Neutrophil (primary cell): ENCODE measurements around the gene MCTP1.

Experiments used
- H3K27ac ChIP-seq: fragments of 200-600 bp; sonication (generic); 2 replicates; pipeline ENCODE4 v1.5.1; 2016; ENCODE audit warnings: mild to moderate bottlenecking, moderate library complexity
- H3K27me3 ChIP-seq: fragments of 200-600 bp; sonication (generic); 2 replicates; pipeline ENCODE4 v1.6.0; 2016; ENCODE audit warnings: mild to moderate bottlenecking
- H3K36me3 ChIP-seq: fragments of 200-600 bp; sonication (generic); 2 replicates; pipeline ENCODE4 v1.5.1; 2017
- H3K4me1 ChIP-seq, 2 experiments: fragments of 200-600 bp in 1 of 2; sonication (generic) in 1 of 2; 1 replicate in 1 of 2; 2 replicates in 1 of 2; pipeline versions ENCODE4 v1.5.1 to v1.6.1; 2013 to 2016; ENCODE audit warnings: low read depth in 1 of 2, low read length in 1 of 2, mild to moderate bottlenecking in 1 of 2, moderate library complexity in 1 of 2; ENCODE audit not compliant: control insufficient read depth in 1 of 2, insufficient read depth in 1 of 2
- H3K4me3 ChIP-seq, 2 experiments: fragments of 200-600 bp in 1 of 2; sonication (generic) in 1 of 2; 1 replicate in 1 of 2; 2 replicates in 1 of 2; pipeline ENCODE4 v1.5.1; 2013 to 2016; ENCODE audit warnings: low read depth in 1 of 2, low read length in 1 of 2, mild to moderate bottlenecking in 1 of 2, moderate library complexity in 1 of 2
- H3K9me3 ChIP-seq: fragments of 200-600 bp; sonication (generic); 2 replicates; pipeline ENCODE4 v1.5.1; 2016
- CTCF ChIP-seq: fragments of 200-600 bp; sonication (generic); IDR thresholded peaks from 2 replicates; pipeline ENCODE4 v1.5.1; 2016; ENCODE audit warnings: antibody characterized with exemption

MCTP1 gene

DNA sequence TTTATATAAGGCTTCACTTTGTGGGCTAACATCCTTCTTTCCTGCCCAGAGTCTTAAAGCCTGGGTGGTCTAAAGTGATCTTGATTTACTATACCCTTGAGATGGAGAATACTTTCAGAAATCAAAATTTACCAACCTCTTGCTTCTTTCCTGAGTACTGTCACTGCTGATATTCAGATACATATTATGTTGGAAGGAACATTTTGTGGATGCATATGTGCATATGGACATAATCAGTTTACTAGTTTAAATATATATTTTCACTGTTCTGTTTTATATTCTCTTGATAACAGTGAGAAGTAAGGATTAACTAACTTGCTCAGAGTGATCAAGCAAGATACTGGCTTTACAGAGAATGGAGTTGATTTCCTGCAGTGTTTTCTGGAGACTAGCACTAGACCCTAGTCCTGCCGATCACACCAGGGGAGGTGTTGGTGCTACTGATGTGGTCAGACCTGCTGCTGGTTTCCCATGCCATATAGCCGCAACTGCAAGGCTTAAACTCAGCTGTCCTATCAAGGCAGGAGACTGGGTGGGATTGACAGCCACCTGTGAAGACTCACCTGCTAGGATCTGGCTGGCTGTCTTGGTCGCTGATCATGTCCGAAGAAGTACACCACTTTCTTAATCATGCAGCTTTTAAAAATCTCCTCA is 608.8 kb downstream of the MCTP1 start:
- peaks cover 15% of the 10 kb centered on the region for H3K36me3 ChIP-seq
- no peaks in the 10 kb centered on the region for H3K9me3 ChIP-seq
- H3K27ac ChIP-seq: no peak overlapping the region
- no peak for TF ChIP-seq CTCF
- no peaks in the 10 kb centered on the region for H3K4me1 ChIP-seq
- H3K27me3 ChIP-seq: no peaks in the 10 kb centered on the region
- no peak overlapping the region for H3K4me3 ChIP-seq

- no peak overlapping the region for H3K27ac ChIP-seq
- no peaks in the 10 kb centered on the region for H3K4me1 ChIP-seq
- H3K9me3 ChIP-seq: no peaks in the 10 kb centered on the region
- H3K27me3 ChIP-seq: no peaks in the 10 kb centered on the region
- TF ChIP-seq CTCF: no peak
- H3K4me3 ChIP-seq: no peak overlapping the region
- H3K36me3 ChIP-seq: peaks cover 11% of the 10 kb centered on the region
Observed at GRCh38 chr5:94674490-94675382, 610.2 kb downstream of the MCTP1 start.

DNA sequence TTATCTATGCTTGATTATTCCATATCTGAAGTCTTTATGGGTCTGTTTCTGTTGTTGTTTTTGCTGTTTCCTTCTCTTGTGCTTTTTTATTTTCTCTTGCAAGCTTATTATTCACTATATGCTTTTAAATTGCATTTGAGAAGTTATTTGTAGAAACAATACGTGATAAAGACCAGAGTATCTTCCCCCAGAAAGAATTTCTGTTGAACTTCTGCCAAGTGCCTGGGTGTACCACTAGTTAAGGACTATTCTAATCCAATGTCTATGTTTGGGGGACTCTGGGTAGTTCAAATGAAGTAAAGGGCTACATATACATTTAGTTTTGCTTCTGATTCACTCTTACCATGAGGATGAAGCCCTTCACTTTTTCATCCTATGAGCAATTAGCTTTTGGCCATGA is 612.1 kb downstream of the MCTP1 start:
- no peak for TF ChIP-seq CTCF
- Histone ChIP-seq H3K4me1 (no peaks in the 10 kb centered on the region), H3K36me3 (peaks cover 11% of the 10 kb centered on the region), H3K4me3 (no peak overlapping the region), H3K27ac (no peak overlapping the region), H3K9me3 (no peaks in the 10 kb centered on the region), H3K27me3 (no peaks in the 10 kb centered on the region)

DNA sequence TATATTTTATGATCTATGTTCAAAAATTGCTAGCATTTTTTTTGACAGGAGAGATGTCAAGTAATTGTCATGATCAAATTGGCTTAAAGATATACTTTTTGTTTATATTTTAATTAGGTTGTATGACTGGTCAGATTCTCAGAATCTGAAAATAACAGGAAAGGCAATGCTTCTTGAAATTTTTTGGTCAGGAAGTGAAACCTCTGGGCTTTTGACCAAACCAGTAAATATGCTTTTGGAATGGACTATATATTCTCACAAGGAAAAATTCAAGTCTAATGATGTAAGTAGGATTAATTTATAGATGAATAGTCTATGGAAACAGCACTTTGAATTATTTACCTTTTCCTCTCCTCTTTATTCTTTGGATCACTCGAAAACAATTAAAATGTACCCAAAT is 614.2 kb downstream of the MCTP1 start:
- Histone ChIP-seq H3K9me3 (no peaks in the 10 kb centered on the region), H3K27me3 (no peaks in the 10 kb centered on the region), H3K4me1 (no peaks in the 10 kb centered on the region), H3K4me3 (no peak overlapping the region), H3K27ac (no peak overlapping the region), H3K36me3 (peaks cover 1% of the 10 kb centered on the region)
- TF ChIP-seq CTCF: no peak

- no peak overlapping the region for H3K4me3 ChIP-seq
- no peaks in the 10 kb centered on the region for H3K9me3 ChIP-seq
- no peak for TF ChIP-seq CTCF
- H3K36me3 ChIP-seq: peaks cover 16% of the 10 kb centered on the region
- no peak overlapping the region for H3K27ac ChIP-seq
- no peaks in the 10 kb centered on the region for H3K4me1 ChIP-seq
- no peaks in the 10 kb centered on the region for H3K27me3 ChIP-seq
Observed at GRCh38 chr5:94667937-94668336, 617.0 kb downstream of the MCTP1 start.
